OCI-LY7 (cell line): ENCODE measurements around the gene PDE9A. TPM values are rescaled to one million over a fixed set of nuclear protein-coding genes. Genes with fewer than 3 reads are reported as not detected.

Source experiments
- BruUV-seq: library from RNA; stranded (reverse); fragments of 400-500 nt; replicated peaks from 2 replicates; lab custom pipeline; 2021; lab: Mats Ljungman, UMichigan
- CTCF ChIA-PET: fragments of 300-600 bp; sonication (Branson Sonifier 250); formaldehyde crosslinking; loops from one replicate; lab custom pipeline; 2022; ENCODE audit warnings: antibody characterized with exemption; ENCODE audit not compliant: unreplicated experiment; lab: Charles Lee
- POLR2A ChIA-PET: fragments of 300-600 bp; sonication (Branson Sonifier 250); formaldehyde crosslinking; loops from one replicate; lab custom pipeline; 2022; ENCODE audit warnings: antibody characterized with exemption; lab: Charles Lee
- DNase-seq: peaks from one replicate; pipeline ENCODE4 v3.0.0-alpha.2; 2015; ENCODE audit warnings: low spot score
- H2AFZ ChIP-seq: fragments of 200-600 bp; sonication (generic), shearing (Covaris generic); 2 replicates; pipeline ENCODE4 v1.6.1; 2014; ENCODE audit warnings: mild to moderate bottlenecking, antibody characterized with exemption, low read length, moderate library complexity
- H3K27ac ChIP-seq: fragments of 200-600 bp; sonication (generic); 2 replicates; pipeline ENCODE4 v1.5.1; 2014; ENCODE audit warnings: mixed run types, low read depth, mild to moderate bottlenecking, moderate library complexity, low read length, inconsistent platforms; ENCODE audit not compliant: poor library complexity, severe bottlenecking
- H3K36me3 ChIP-seq: fragments of 200-600 bp; sonication (generic); 2 replicates; pipeline ENCODE4 v1.6.1; 2014; ENCODE audit warnings: mild to moderate bottlenecking, antibody characterized with exemption, low read length, moderate library complexity, mixed read lengths; ENCODE audit not compliant: insufficient read depth
- H3K4me1 ChIP-seq: fragments of 200-600 bp; sonication (generic); 2 replicates; pipeline ENCODE4 v1.5.1; 2014; ENCODE audit warnings: mild to moderate bottlenecking, low read length; ENCODE audit not compliant: insufficient read depth, poor library complexity, severe bottlenecking
- H3K4me2 ChIP-seq: fragments of 200-600 bp; sonication (generic); 2 replicates; pipeline ENCODE4 v1.6.1; 2014; ENCODE audit warnings: mild to moderate bottlenecking, low read length
- H3K4me3 ChIP-seq: fragments of 200-600 bp; sonication (generic); 2 replicates; pipeline ENCODE4 v1.5.1; 2014; ENCODE audit warnings: mild to moderate bottlenecking, low read depth, low read length; ENCODE audit not compliant: poor library complexity, severe bottlenecking
- H3K79me2 ChIP-seq: fragments of 200-600 bp; sonication (generic); 2 replicates; pipeline ENCODE4 v1.6.1; 2016; ENCODE audit warnings: low read depth, mild to moderate bottlenecking, low read length, moderate library complexity, mixed read lengths; ENCODE audit not compliant: insufficient read depth
- H3K9me2 ChIP-seq: fragments of 200-600 bp; sonication (generic); 2 replicates; pipeline ENCODE4 v1.6.1; 2016; ENCODE audit warnings: mild to moderate bottlenecking, low read length, mixed read lengths; ENCODE audit not compliant: insufficient read depth
- H3K9me3 ChIP-seq: fragments of 200-600 bp; sonication (generic); 2 replicates; pipeline ENCODE4 v1.6.1; 2014; ENCODE audit warnings: mild to moderate bottlenecking, mixed run types, low read length, mixed read lengths
- H4K20me1 ChIP-seq: fragments of 200-600 bp; sonication (generic); 2 replicates; pipeline ENCODE4 v1.6.1; 2014; ENCODE audit warnings: mild to moderate bottlenecking, antibody characterized with exemption, low read length, moderate library complexity, mixed read lengths; ENCODE audit not compliant: insufficient read depth
- CTCF ChIP-seq: fragments of 200-600 bp; sonication (generic); conservative IDR thresholded peaks from 2 replicates; pipeline ENCODE4 v1.5.1; 2014; ENCODE audit warnings: mild to moderate bottlenecking, antibody characterized with exemption, low read length, moderate library complexity, mixed read lengths
- EZH2phosphoT487 ChIP-seq: fragments of 200-600 bp; sonication (generic); IDR thresholded peaks from 2 replicates; pipeline ENCODE4 v1.6.1; 2018; ENCODE audit warnings: low read depth, borderline replicate concordance, mild to moderate bottlenecking, mixed run types, antibody characterized with exemption, low read length, moderate library complexity, mixed read lengths
- intact Hi-C: fragments of 100-400 bp; cut with micrococcal nuclease; formaldehyde crosslinking; loops from one replicate; pipeline ENCODE4 v1.10.0; 2022; ENCODE audit not compliant: unreplicated experiment
- total RNA-seq, 2 experiments: library from RNA; depleted of rRNA in 1 of 2; stranded (reverse); fragments of >200 nt in 1 of 2; shearing (Covaris generic) in 1 of 2; gene quantifications; 2 replicates each; pipeline ENCODE4 v1.2.3, GENCODE V29; 2014 to 2022

Gene PDE9A
- total RNA-seq, 2 experiments from 2014 or later = 11.4 to 22.4 TPM

DNA sequence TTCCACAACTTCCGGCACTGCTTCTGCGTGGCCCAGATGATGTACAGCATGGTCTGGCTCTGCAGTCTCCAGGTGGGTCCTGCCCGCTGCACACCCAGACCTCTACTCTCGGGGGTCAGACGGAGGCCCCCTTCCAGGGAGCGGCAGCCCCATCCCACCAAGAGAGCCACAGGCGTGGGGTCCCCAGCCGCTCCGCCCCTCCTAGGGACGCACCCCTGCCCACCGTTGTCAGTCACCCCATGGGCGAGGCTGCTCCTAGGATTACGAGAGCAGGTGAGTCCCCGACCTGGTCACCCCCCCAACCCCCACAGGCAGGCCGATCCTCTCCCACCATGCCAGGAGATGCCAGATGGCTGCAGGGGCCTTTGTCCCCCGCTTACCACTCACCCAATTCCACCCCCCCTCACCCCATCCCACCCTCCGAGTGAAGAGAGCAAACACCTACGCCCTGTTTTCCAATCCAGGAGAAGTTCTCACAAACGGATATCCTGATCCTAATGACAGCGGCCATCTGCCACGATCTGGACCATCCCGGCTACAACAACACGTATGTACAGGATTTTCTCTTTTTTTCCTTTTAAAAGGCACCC is 107.0 kb downstream of the PDE9A start:
- no peaks in the 10 kb centered on the region for H3K9me3 ChIP-seq
- no peak overlapping the region for H3K27ac ChIP-seq
- intact Hi-C loops = no loop called here
- POLR2A ChIA-PET = no interaction called here
- no TSS peak for BruUV-seq
- no peaks in the 10 kb centered on the region for H3K36me3 ChIP-seq
- H3K9me2 ChIP-seq = no peaks in the 10 kb centered on the region
- no peak for DNase-seq
- H3K4me1 ChIP-seq = no peaks in the 10 kb centered on the region
- no peaks in the 10 kb centered on the region for H3K79me2 ChIP-seq
- no peak overlapping the region for H3K4me3 ChIP-seq
- no peak overlapping the region for H3K4me2 ChIP-seq
- H4K20me1 ChIP-seq = no peaks in the 10 kb centered on the region
- no peak overlapping the region for H2AFZ ChIP-seq
- no peak for TF ChIP-seq CTCF
- TF ChIP-seq EZH2phosphoT487 = no peak
- CTCF ChIA-PET = no interaction called here

- TF ChIP-seq CTCF (no peak), EZH2phosphoT487 (no peak)
- BruUV-seq = no TSS peak
- intact Hi-C loops = no loop called here
- H4K20me1 ChIP-seq = no peaks in the 10 kb centered on the region
- H3K36me3 ChIP-seq = no peaks in the 10 kb centered on the region
- no peaks in the 10 kb centered on the region for H3K9me3 ChIP-seq
- ChIA-PET CTCF (no interaction called here), POLR2A (no interaction called here)
- no peak overlapping the region for H3K4me2 ChIP-seq
- H3K4me3 ChIP-seq = no peak overlapping the region
- H2AFZ ChIP-seq = no peak overlapping the region
- no peaks in the 10 kb centered on the region for H3K79me2 ChIP-seq
- no peak for DNase-seq
- H3K9me2 ChIP-seq = no peaks in the 10 kb centered on the region
- H3K4me1 ChIP-seq = no peaks in the 10 kb centered on the region
- no peak overlapping the region for H3K27ac ChIP-seq
Observed at GRCh38 chr21:42760951-42761751, 107.7 kb downstream of the PDE9A start.

- POLR2A ChIA-PET = no interaction called here
- CTCF ChIA-PET = no interaction called here
- intact Hi-C loops = no loop called here
- TF ChIP-seq CTCF (no peak), EZH2phosphoT487 (no peak)
- no peak overlapping the region for H3K4me2 ChIP-seq
- H3K36me3 ChIP-seq = no peaks in the 10 kb centered on the region
- no peaks in the 10 kb centered on the region for H3K9me2 ChIP-seq
- DNase-seq = no peak
- H3K4me1 ChIP-seq = no peaks in the 10 kb centered on the region
- no peaks in the 10 kb centered on the region for H4K20me1 ChIP-seq
- no TSS peak for BruUV-seq
- H3K4me3 ChIP-seq = no peak overlapping the region
- no peaks in the 10 kb centered on the region for H3K79me2 ChIP-seq
- H2AFZ ChIP-seq = no peak overlapping the region
- no peak overlapping the region for H3K27ac ChIP-seq
- no peaks in the 10 kb centered on the region for H3K9me3 ChIP-seq
Observed at GRCh38 chr21:42761776-42762335, 108.4 kb downstream of the PDE9A start.
